HG02981 (cell line): ENCODE results near the gene EXOC8.

Experiments used
- ATAC-seq: cut with Tn5 transposase; IDR thresholded peaks from one replicate; pipeline ENCODE4 v1.9.1; 2021; ENCODE audit warnings: mild to moderate bottlenecking, moderate library complexity; ENCODE audit not compliant: unreplicated experiment

Gene EXOC8

DNA sequence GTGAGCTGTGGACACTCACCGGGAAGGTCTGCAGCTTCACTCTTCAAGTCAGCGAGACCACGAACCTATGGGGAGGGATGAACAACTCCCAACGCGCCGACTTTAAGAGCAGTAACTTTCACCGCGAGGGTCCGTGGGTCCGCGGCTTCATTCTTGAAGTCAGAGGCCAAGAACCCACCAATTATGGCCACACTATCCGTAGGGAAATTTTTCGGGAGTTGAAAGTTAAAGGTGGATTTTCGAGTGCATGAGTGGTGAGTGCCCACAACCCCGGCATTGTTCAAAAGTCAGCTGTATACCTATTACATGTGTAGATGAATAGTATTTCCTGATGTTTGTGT lies 19.7 kb downstream of the EXOC8 start:
- ATAC-seq = no peak

DNA sequence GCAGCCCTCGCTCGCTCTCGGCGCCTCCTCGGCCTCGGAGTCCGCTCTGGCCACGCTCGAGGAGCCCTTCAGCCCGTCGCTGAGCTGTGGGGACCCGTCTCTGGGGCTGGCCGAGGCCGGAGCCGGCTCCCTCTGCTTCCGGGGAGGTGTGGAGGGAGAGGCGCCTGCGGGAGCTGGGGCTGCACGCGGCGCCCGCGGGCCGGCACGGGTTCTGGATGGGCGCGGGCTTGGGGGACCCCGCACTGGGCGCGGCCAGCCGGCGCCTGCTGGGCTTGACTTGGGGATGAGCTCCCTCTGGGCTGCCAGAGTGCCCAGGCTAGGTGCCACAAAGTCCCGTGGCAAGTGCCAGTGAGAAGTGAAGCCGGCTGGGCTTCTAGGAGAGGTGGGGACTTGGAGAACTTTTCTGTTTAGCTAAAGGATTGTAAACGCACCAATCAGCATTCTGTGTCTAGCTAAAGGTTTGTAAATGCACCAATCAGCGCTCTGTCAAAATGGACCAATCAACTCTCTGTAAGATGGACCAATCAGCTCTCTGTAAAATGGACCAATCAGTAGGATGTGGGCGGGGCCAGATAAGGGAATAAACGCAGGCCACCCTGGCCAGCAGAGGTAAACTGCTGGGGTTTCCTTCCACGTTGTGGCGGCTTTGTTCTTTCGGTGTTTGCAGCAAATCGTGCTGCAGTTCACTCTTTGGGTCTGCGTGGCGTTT lies 20.2 kb downstream of the EXOC8 start:
- ATAC-seq = no peak

DNA sequence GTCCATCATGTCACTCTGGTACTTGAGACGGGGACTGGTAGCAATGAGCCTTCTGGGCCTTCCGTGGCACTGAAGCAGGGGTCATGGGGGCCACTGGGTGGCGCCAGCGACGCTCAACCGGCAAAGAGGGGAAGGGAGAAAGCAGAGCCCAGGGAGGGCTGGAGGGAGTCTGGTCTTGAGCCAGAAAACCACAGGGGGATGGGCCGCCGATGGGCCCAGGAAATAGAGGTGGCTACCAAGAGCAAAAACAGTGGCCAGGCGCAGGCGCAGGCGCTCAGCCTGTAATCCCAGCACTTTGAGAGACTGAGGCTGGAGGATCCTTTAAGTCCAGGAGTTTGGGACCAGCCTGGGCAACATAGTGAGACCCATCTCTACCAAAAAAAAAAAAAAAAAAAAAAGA lies 21.8 kb downstream of the EXOC8 start:
- ATAC-seq = peak; percentile 81

DNA sequence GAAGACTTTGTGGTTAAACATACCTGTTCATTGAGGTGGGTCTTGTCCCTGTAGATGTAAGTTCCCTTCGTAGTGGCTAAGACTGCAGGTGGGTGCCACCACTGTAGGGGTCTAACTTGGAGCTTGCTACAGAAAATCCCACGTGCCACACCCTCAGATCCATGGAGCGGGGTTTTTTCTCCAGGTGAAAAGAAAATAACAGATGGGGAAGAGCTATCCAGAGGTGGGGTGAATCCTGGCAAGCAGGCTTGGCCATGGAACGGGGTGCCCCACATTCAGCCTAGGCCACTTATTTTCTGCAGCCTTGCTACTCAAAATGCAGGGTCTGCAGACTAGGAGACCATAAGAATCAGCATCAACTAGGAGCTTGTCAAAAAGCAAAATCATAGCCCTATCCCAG lies 24.0 kb downstream of the EXOC8 start:
- ATAC-seq = no peak

DNA sequence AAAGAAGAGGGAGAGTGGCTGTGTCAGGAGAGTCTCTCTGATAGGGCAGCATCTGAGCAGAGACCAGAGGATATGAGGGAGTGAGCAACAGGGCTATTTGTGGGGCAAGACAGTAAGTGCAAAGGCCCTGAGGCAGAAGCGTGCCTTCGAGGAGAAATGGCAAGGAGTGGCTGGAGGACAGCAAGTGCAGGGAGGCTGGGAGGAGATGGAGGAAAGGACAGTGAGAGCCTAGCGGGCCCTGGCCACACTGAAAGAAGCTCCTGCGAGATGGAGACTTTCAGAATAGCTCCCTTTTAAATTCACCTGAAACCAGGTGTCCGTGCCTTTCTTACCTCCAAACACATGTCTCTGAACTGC lies 25.2 kb downstream of the EXOC8 start:
- no peak for ATAC-seq

DNA sequence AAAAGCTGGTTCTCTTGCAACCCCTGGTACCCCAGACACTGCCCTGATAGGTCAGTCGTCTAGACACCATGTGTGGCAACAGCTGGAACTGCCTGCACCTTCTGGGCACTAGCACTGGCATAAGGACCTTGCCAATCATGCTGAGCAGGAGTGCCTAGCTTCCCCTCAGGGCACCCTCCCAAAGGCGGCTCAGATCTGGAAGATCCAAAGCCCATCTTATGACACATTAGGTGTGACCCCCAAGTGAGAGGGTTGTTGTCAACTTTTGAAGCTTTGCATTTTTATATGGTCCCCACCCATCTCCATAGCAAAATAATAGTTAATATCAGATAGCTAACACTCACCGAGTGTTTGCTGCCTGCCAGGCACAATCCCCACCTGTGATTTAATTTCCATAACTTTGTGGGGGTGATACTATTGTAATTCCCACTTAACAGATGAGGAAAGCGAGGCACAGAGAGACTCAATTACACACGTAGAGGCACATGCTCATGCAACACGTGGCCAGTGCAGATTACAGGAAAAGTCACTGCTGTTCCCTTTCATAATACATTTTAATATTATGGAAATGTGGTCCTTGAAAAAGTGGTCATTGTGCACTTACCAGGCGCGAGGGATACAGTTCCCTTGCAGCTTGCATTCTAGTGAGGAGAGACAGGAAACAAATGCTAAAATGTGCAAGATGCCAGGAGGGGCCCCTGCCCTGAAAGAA lies 25.8 kb downstream of the EXOC8 start:
- ATAC-seq = no peak

DNA sequence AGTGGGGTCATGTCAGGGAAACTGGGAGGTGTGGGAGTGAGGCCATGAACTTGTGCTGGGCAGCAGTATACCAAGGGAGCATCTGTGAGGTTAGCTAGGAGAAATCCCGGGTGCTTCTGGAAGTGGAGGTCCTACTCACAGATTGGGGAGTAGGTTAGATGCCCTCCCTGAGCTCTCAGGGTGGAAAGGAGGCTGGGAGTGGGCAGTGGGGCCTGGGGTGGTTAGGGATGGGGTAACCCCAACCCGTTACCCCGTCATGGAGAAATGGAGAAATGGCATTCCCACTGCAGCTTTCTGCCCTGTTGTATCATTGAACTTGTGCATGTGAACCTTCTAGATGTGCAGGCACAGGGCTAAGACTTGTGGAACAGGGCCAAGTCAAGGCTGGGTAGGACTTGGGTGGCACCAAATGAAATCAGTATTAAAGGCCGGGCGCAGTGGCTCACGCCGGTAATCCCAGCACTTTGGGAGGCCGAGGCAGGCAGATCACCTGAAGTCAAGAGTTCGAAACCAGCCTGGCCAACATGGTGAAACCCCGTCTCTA lies 27.2 kb downstream of the EXOC8 start:
- no peak for ATAC-seq

DNA sequence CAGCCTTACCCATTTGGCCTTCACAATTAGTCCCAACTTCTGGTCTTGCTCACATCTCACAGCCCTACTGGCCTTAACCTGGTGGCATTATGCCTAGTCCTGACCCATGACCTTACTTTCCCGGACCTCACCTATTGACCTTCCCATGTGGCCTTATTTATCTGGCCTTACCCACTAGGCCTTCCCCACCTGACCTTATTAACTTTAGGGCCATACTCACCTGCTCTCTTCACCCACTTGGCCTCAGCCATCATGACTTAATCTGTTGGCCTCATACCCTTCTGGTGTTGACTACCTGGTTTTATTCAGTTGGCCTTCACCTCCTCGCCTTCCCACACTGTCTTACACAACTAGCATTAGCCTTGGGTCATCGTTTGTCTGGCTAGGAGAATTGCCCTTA lies 35.7 kb downstream of the EXOC8 start:
- ATAC-seq = no peak

DNA sequence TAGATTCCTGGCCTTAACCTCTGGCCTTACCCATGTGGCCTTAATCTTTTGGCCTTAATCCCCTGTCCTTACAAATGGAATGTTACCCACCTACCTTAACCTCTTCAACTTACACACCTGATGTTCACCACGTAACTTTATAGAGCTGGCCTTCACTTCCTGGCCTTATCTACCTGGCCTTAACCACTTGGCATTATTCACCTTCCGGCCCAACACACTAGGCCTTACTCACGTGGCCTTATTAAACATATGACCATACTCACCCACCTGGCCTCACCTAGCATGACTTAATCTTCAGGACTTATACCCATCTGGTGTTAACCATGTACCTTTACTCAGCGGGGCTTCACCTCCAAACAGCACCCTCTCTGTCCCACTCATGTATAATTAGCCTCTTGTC lies 41.7 kb downstream of the EXOC8 start:
- ATAC-seq = no peak

DNA sequence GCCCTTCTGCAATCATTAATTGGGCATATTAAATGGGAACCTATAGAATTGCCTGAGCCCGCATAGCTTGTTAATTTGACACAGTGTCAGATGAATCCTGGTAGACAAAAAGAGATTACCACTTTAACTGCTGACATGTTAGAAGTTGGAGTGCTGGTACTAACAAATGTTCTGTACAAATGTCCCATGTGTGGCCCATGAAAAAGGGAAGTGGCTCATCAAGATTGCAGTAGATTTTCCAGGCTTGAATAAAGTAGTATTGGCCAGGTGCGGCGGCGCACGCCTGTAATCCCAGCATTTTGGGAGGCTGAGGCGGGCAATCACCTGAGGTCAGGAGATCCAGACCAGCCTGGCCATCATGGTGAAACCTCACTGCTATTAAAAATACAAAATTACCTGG lies 51.0 kb downstream of the EXOC8 start:
- ATAC-seq = no peak

DNA sequence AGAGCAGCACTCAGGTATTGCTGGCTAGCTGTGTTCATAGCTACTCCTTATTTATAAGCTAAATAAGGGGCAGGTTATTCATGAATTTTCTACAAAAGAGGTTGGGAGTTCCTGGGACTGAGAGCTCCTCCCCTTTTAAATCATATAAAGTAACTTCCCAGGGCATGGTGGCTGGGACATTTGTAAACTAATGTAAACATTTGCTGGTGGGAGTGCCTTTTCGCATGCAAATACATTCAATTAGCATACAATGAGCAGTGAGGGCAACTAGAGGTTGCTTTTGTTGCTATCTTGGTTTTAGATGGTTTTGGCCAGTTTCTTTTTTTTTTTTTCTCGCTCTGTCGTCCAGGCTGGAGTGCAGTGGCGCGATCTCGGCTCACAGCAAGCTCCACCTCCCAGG lies 53.2 kb downstream of the EXOC8 start:
- no peak for ATAC-seq
